Osteoblast (primary cell): ENCODE results near the gene WNT3A. TPM values are rescaled to one million over a fixed set of nuclear protein-coding genes. Genes with fewer than 3 reads are reported as not detected.

Experiments
- DNase-seq: peaks from one replicate; pipeline ENCODE4 v3.0.0; 2011; ENCODE audit warnings: low spot score, mixed read lengths; ENCODE audit not compliant: insufficient read length; ENCODE audit errors: missing footprints
- H2AFZ ChIP-seq: 2 replicates; pipeline ENCODE4 v1.6.0; 2011; ENCODE audit warnings: mild to moderate bottlenecking, low read length
- H3K27ac ChIP-seq: 2 replicates; pipeline ENCODE4 v1.5.1; 2011; ENCODE audit warnings: mild to moderate bottlenecking, low read depth, low read length, moderate library complexity
- H3K27me3 ChIP-seq: 2 replicates; pipeline ENCODE4 v1.6.0; 2012; ENCODE audit warnings: mild to moderate bottlenecking, control low read depth, inconsistent platforms, low read length, moderate library complexity; ENCODE audit not compliant: insufficient read depth
- H3K36me3 ChIP-seq: 2 replicates; pipeline ENCODE4 v1.5.1; 2011; ENCODE audit warnings: mild to moderate bottlenecking, low read length, control low read depth, moderate library complexity; ENCODE audit not compliant: insufficient read depth
- H3K4me1 ChIP-seq: 2 replicates; pipeline ENCODE4 v1.5.1; 2011; ENCODE audit warnings: mild to moderate bottlenecking, low read length, control low read depth, moderate library complexity; ENCODE audit not compliant: insufficient read depth
- H3K4me2 ChIP-seq: 2 replicates; pipeline ENCODE4 v1.6.0; 2011; ENCODE audit warnings: mild to moderate bottlenecking, low read length; ENCODE audit not compliant: insufficient read depth
- H3K4me3 ChIP-seq: fragments of 200-600 bp; sonication (generic); 3 replicates; pipeline ENCODE4 v1.5.1; 2012; ENCODE audit warnings: mild to moderate bottlenecking, low read length, inconsistent platforms; ENCODE audit not compliant: insufficient read depth
- H3K79me2 ChIP-seq: 2 replicates; pipeline ENCODE4 v1.6.0; 2012; ENCODE audit warnings: mild to moderate bottlenecking, low read length, control low read depth, inconsistent platforms; ENCODE audit not compliant: insufficient read depth
- H3K9me3 ChIP-seq: 2 replicates; pipeline ENCODE4 v1.5.1; 2011; ENCODE audit warnings: low read depth, low read length, control low read depth
- H4K20me1 ChIP-seq: 2 replicates; pipeline ENCODE4 v1.6.0; 2012; ENCODE audit warnings: mild to moderate bottlenecking, low read length, control low read depth; ENCODE audit not compliant: insufficient read depth
- CTCF ChIP-seq: IDR thresholded peaks from 2 replicates; pipeline ENCODE4 v1.5.1; 2011; ENCODE audit warnings: mild to moderate bottlenecking, low read depth, low read length, moderate library complexity; ENCODE audit errors: extremely low read depth
- total RNA-seq: library from RNA; depleted of rRNA; stranded (reverse); fragments of >200 nt; gene quantifications from 2 replicates; pipeline ENCODE4 v1.2.3, GENCODE V29; 2012

The WNT3A gene
- total RNA-seq, 1 donor: not detected

GRCh38 chr1:228033376-228033775 is 26.6 kb downstream of the WNT3A start:
- DNase-seq: no peak
- H4K20me1 ChIP-seq: no peaks in the 10 kb centered on the region
- no peaks in the 10 kb centered on the region for H3K4me1 ChIP-seq
- no peaks in the 10 kb centered on the region for H3K9me3 ChIP-seq
- TF ChIP-seq CTCF: no peak
- no peak overlapping the region for H3K4me3 ChIP-seq
- no peaks in the 10 kb centered on the region for H3K79me2 ChIP-seq
- no peak overlapping the region for H3K4me2 ChIP-seq
- H3K36me3 ChIP-seq: no peaks in the 10 kb centered on the region
- H3K27me3 ChIP-seq: peaks cover 18% of the 10 kb centered on the region
- H3K27ac ChIP-seq: no peak overlapping the region
- no peak overlapping the region for H2AFZ ChIP-seq

- Histone ChIP-seq H3K4me2 (no peak overlapping the region), H3K79me2 (no peaks in the 10 kb centered on the region), H3K4me3 (no peak overlapping the region), H3K27me3 (peaks cover 28% of the 10 kb centered on the region), H3K27ac (no peak overlapping the region), H4K20me1 (no peaks in the 10 kb centered on the region), H3K4me1 (no peaks in the 10 kb centered on the region), H3K9me3 (no peaks in the 10 kb centered on the region), H3K36me3 (no peaks in the 10 kb centered on the region), H2AFZ (no peak overlapping the region)
- DNase-seq: peak; percentile 77
- no peak for TF ChIP-seq CTCF
Observed at GRCh38 chr1:228034954-228035837, 28.4 kb downstream of the WNT3A start.

GRCh38 chr1:228035844-228036243 is 29.0 kb downstream of the WNT3A start:
- DNase-seq: no peak
- Histone ChIP-seq H3K27ac (no peak overlapping the region), H3K4me2 (no peak overlapping the region), H4K20me1 (no peaks in the 10 kb centered on the region), H3K36me3 (no peaks in the 10 kb centered on the region), H3K4me3 (no peak overlapping the region), H3K27me3 (peaks cover 28% of the 10 kb centered on the region), H3K9me3 (no peaks in the 10 kb centered on the region), H3K79me2 (no peaks in the 10 kb centered on the region), H2AFZ (no peak overlapping the region), H3K4me1 (no peaks in the 10 kb centered on the region)
- no peak for TF ChIP-seq CTCF

GRCh38 chr1:228036701-228037231 is 30.0 kb downstream of the WNT3A start:
- no peaks in the 10 kb centered on the region for H3K36me3 ChIP-seq
- DNase-seq: peak; percentile 75
- H3K27me3 ChIP-seq: peaks cover 28% of the 10 kb centered on the region

More at GRCh38 chr1:228036701-228037231, 30.0 kb downstream of the WNT3A start:
- Histone ChIP-seq H3K9me3 (no peaks in the 10 kb centered on the region), H3K4me3 (no peak overlapping the region), H3K4me2 (no peak overlapping the region), H3K4me1 (no peaks in the 10 kb centered on the region), H4K20me1 (no peaks in the 10 kb centered on the region), H2AFZ (no peak overlapping the region), H3K27ac (no peak overlapping the region), H3K79me2 (no peaks in the 10 kb centered on the region)
- TF ChIP-seq CTCF: no peak
